Measurements from ENCODE around the gene INTS1. TPM values are rescaled to one million over a fixed set of nuclear protein-coding genes. Genes with fewer than 3 reads are reported as not detected.

Gene INTS1
- total RNA-seq, 1 donor from 2014 or later: 81.9 TPM

- H3K9me3 Mint-ChIP-seq (ENCODE audit: unreplicated experiment): no peaks in the 10 kb centered on the region
- TF ChIP-seq CTCF (IDR thresholded peaks at IDR 0.05; ENCODE audit: insufficient read depth, low read depth, low read length): no peak
- no peak for TF ChIP-seq EZH2 (IDR thresholded peaks at IDR 0.05; ENCODE audit: insufficient read depth, low read length)
Observed at GRCh38 chr7:1438208-1438607, 66.0 kb downstream of the INTS1 start.

GRCh38 chr7:1437155-1437880 lies 66.9 kb downstream of the INTS1 start:
- no peak overlapping the region for H2AFZ ChIP-seq (ENCODE audit: low read depth, low read length)
- Mint-ChIP-seq H3K27ac (ENCODE audit: unreplicated experiment) (no peak overlapping the region), H3K27me3 (ENCODE audit: low read depth, unreplicated experiment) (peaks cover 1% of the 10 kb centered on the region), H3K9me3 (ENCODE audit: unreplicated experiment) (no peaks in the 10 kb centered on the region), H3K4me1 (ENCODE audit: low read depth, unreplicated experiment) (no peaks in the 10 kb centered on the region), H3K36me3 (ENCODE audit: low read depth, unreplicated experiment) (peaks cover 7% of the 10 kb centered on the region), H3K4me3 (ENCODE audit: unreplicated experiment) (no peak overlapping the region)
- H4K20me1 ChIP-seq (ENCODE audit: insufficient read depth, low read length): peaks cover 26% of the 10 kb centered on the region
- no peak overlapping the region for H3K9ac ChIP-seq (ENCODE audit: low read length)
- TF ChIP-seq CTCF (IDR thresholded peaks at IDR 0.05; ENCODE audit: insufficient read depth, low read depth, low read length): no peak
- TF ChIP-seq EZH2 (IDR thresholded peaks at IDR 0.05; ENCODE audit: insufficient read depth, low read length): no peak
- peaks cover 4% of the 10 kb centered on the region for H3K9me3 ChIP-seq (ENCODE audit: insufficient read depth, low read depth, low read length)
- H3K36me3 ChIP-seq (ENCODE audit: insufficient read depth, low read length): peaks cover 2% of the 10 kb centered on the region
- no peak overlapping the region for H3K27ac ChIP-seq (ENCODE audit: low read depth, low read length)
- H3K4me1 ChIP-seq (ENCODE audit: insufficient read depth, low read length): no peaks in the 10 kb centered on the region
- H3K4me3 ChIP-seq (ENCODE audit: insufficient read depth, low read depth, low read length): no peak overlapping the region
- H3K79me2 ChIP-seq (ENCODE audit: insufficient read depth, low read length): no peaks in the 10 kb centered on the region
- H3K4me2 ChIP-seq (ENCODE audit: low read length): no peak overlapping the region
- FAIRE-seq (no peak), DNase-seq (ENCODE audit: low read depth) (no peak)
- H3K27me3 ChIP-seq (ENCODE audit: insufficient read depth, low read length): no peaks in the 10 kb centered on the region

More at GRCh38 chr7:1438208-1438607, 66.0 kb downstream of the INTS1 start:
- H3K4me3 Mint-ChIP-seq (ENCODE audit: unreplicated experiment): no peak overlapping the region
- FAIRE-seq (no peak), DNase-seq (ENCODE audit: low read depth) (no peak)
- Histone ChIP-seq H3K79me2 (ENCODE audit: insufficient read depth, low read length) (no peaks in the 10 kb centered on the region), H2AFZ (ENCODE audit: low read depth, low read length) (no peak overlapping the region), H3K4me1 (ENCODE audit: insufficient read depth, low read length) (no peaks in the 10 kb centered on the region), H3K27ac (ENCODE audit: low read depth, low read length) (no peak overlapping the region), H3K9me3 (ENCODE audit: insufficient read depth, low read depth, low read length) (peaks cover 4% of the 10 kb centered on the region), H3K4me3 (ENCODE audit: insufficient read depth, low read depth, low read length) (no peak overlapping the region), H3K27me3 (ENCODE audit: insufficient read depth, low read length) (no peaks in the 10 kb centered on the region), H4K20me1 (ENCODE audit: insufficient read depth, low read length) (peaks cover 20% of the 10 kb centered on the region), H3K9ac (ENCODE audit: low read length) (no peak overlapping the region), H3K4me2 (ENCODE audit: low read length) (no peak overlapping the region), H3K36me3 (ENCODE audit: insufficient read depth, low read length) (peaks cover 2% of the 10 kb centered on the region)
- no peaks in the 10 kb centered on the region for H3K27me3 Mint-ChIP-seq (ENCODE audit: low read depth, unreplicated experiment)
- H3K27ac Mint-ChIP-seq (ENCODE audit: unreplicated experiment): no peak overlapping the region
- H3K4me1 Mint-ChIP-seq (ENCODE audit: low read depth, unreplicated experiment): no peaks in the 10 kb centered on the region
- H3K36me3 Mint-ChIP-seq (ENCODE audit: low read depth, unreplicated experiment): peaks cover 6% of the 10 kb centered on the region

GRCh38 chr7:1436608-1437007 lies 67.6 kb downstream of the INTS1 start:
- H3K27ac ChIP-seq (ENCODE audit: low read depth, low read length): no peak overlapping the region
- H3K27me3 Mint-ChIP-seq (ENCODE audit: low read depth, unreplicated experiment): peaks cover 2% of the 10 kb centered on the region
- no peak overlapping the region for H3K4me2 ChIP-seq (ENCODE audit: low read length)
- H3K4me1 ChIP-seq (ENCODE audit: insufficient read depth, low read length): no peaks in the 10 kb centered on the region
- DNase-seq (ENCODE audit: low read depth): no peak
- H3K79me2 ChIP-seq (ENCODE audit: insufficient read depth, low read length): no peaks in the 10 kb centered on the region
- no peaks in the 10 kb centered on the region for H3K27me3 ChIP-seq (ENCODE audit: insufficient read depth, low read length)
- no peak overlapping the region for H3K4me3 Mint-ChIP-seq (ENCODE audit: unreplicated experiment)
- H3K36me3 Mint-ChIP-seq (ENCODE audit: low read depth, unreplicated experiment): peaks cover 7% of the 10 kb centered on the region
- peaks cover 2% of the 10 kb centered on the region for H3K36me3 ChIP-seq (ENCODE audit: insufficient read depth, low read length)
- no peaks in the 10 kb centered on the region for H3K9me3 Mint-ChIP-seq (ENCODE audit: unreplicated experiment)
- no peak for TF ChIP-seq EZH2 (IDR thresholded peaks at IDR 0.05; ENCODE audit: insufficient read depth, low read length)
- H2AFZ ChIP-seq (ENCODE audit: low read depth, low read length): no peak overlapping the region
- no peak for FAIRE-seq
- peaks cover 4% of the 10 kb centered on the region for H3K9me3 ChIP-seq (ENCODE audit: insufficient read depth, low read depth, low read length)
- peaks cover 25% of the 10 kb centered on the region for H4K20me1 ChIP-seq (ENCODE audit: insufficient read depth, low read length)
- H3K4me1 Mint-ChIP-seq (ENCODE audit: low read depth, unreplicated experiment): no peaks in the 10 kb centered on the region
- H3K4me3 ChIP-seq (ENCODE audit: insufficient read depth, low read depth, low read length): no peak overlapping the region
- H3K27ac Mint-ChIP-seq (ENCODE audit: unreplicated experiment): no peak overlapping the region
- no peak overlapping the region for H3K9ac ChIP-seq (ENCODE audit: low read length)
